Keratinocyte (primary cell): ENCODE results near the gene SETBP1. TPM values are rescaled to one million over a fixed set of nuclear protein-coding genes. Genes with fewer than 3 reads are reported as not detected.

Experiments
- DNase-seq: peaks from one replicate; pipeline ENCODE4 v3.0.0-alpha.2; 2011; ENCODE audit warnings: low read depth, missing footprints, low spot score
- FAIRE-seq: peaks from 2 replicates; lab custom pipeline; 2011; peaks lifted over from hg19 to GRCh38; lab: Jason Lieb, UNC
- H2AFZ ChIP-seq: 2 replicates; pipeline ENCODE4 v1.6.0; 2012; ENCODE audit warnings: low read length, control low read depth, inconsistent platforms; ENCODE audit not compliant: control insufficient read depth
- H3K27ac ChIP-seq: 2 replicates; pipeline ENCODE4 v1.5.1; 2011; ENCODE audit warnings: low read length; ENCODE audit not compliant: control insufficient read depth, insufficient read depth
- H3K27me3 ChIP-seq: 3 replicates; pipeline ENCODE4 v1.6.0; 2011; ENCODE audit warnings: low read length; ENCODE audit not compliant: control insufficient read depth, insufficient read depth; ENCODE audit errors: extremely low read depth
- H3K36me3 ChIP-seq, 2 experiments: 2 replicates in 1 of 2; 3 replicates in 1 of 2; pipeline ENCODE4 v1.5.1; 2011; ENCODE audit warnings: low read length in 2 of 2, mild to moderate bottlenecking in 1 of 2; ENCODE audit not compliant: control insufficient read depth in 2 of 2, insufficient read depth in 2 of 2; ENCODE audit errors: extremely low read depth in 1 of 2
- H3K4me1 ChIP-seq: 3 replicates; pipeline ENCODE4 v1.5.1; 2011; ENCODE audit warnings: low read length; ENCODE audit not compliant: control insufficient read depth, insufficient read depth; ENCODE audit errors: extremely low read depth
- H3K4me2 ChIP-seq: 3 replicates; pipeline ENCODE4 v1.6.0; 2011; ENCODE audit warnings: low read depth, low read length; ENCODE audit not compliant: control insufficient read depth, insufficient read depth; ENCODE audit errors: extremely low read depth
- H3K4me3 ChIP-seq, 3 experiments: fragments of 200-600 bp in 1 of 3; sonication (generic) in 1 of 3; 2 replicates in 2 of 3; 3 replicates in 1 of 3; pipeline ENCODE4 v1.5.1; 2011 to 2016; ENCODE audit warnings: low read length in 3 of 3, mild to moderate bottlenecking in 3 of 3, control low read depth in 2 of 3, inconsistent platforms in 1 of 3, low read depth in 1 of 3, mixed read lengths in 1 of 3, mixed run types in 1 of 3, moderate library complexity in 1 of 3; ENCODE audit not compliant: control insufficient read depth in 2 of 3, insufficient read depth in 2 of 3; ENCODE audit errors: extremely low read depth in 1 of 3
- H3K79me2 ChIP-seq: 2 replicates; pipeline ENCODE4 v1.6.0; 2012; ENCODE audit warnings: low read length; ENCODE audit not compliant: control insufficient read depth, insufficient read depth
- H3K9ac ChIP-seq: 3 replicates; pipeline ENCODE4 v1.6.0; 2011; ENCODE audit warnings: low read length; ENCODE audit not compliant: control insufficient read depth, insufficient read depth; ENCODE audit errors: extremely low read depth
- H3K9me1 ChIP-seq: 3 replicates; pipeline ENCODE4 v1.6.0; 2011; ENCODE audit warnings: low read length; ENCODE audit not compliant: control insufficient read depth, insufficient read depth; ENCODE audit errors: extremely low read depth
- H3K9me3 ChIP-seq: 2 replicates; pipeline ENCODE4 v1.5.1; 2012; ENCODE audit warnings: low read depth, low read length; ENCODE audit not compliant: control insufficient read depth
- H4K20me1 ChIP-seq: 3 replicates; pipeline ENCODE4 v1.6.0; 2011; ENCODE audit warnings: low read length; ENCODE audit not compliant: control insufficient read depth, insufficient read depth; ENCODE audit errors: extremely low read depth
- CTCF ChIP-seq, 3 experiments: IDR thresholded peaks in 1 of 3; conservative IDR thresholded peaks in 1 of 3; optimal IDR thresholded peaks in 1 of 3; 2 replicates in 2 of 3; 3 replicates in 1 of 3; pipeline versions ENCODE3 to v1.5.1; 2011; ENCODE audit warnings: low read length in 3 of 3, mild to moderate bottlenecking in 3 of 3, moderate library complexity in 2 of 3, control low read depth in 1 of 3, inconsistent platforms in 1 of 3; ENCODE audit not compliant: insufficient read depth in 2 of 3; ENCODE audit errors: extremely low read depth in 1 of 3
- EZH2 ChIP-seq: IDR thresholded peaks from one replicate; pipeline ENCODE4 v1.6.1; 2012; ENCODE audit warnings: inconsistent platforms, mild to moderate bottlenecking, low read length, moderate library complexity
- dilution Hi-C: fragments of 300-500 bp; cut with MboI; formaldehyde crosslinking; loops from one replicate; pipeline ENCODE4 v1.7.0; 2020; ENCODE audit warnings: low sequenced_read_pairs; ENCODE audit not compliant: extremely low pct_ligation_motif_present
- polyA plus RNA-seq, 5 experiments: library from polyadenylated mRNA; depleted of rRNA in 3 of 5; stranded (reverse) in 3 of 5; stranded (forward) in 1 of 5; unstranded in 1 of 5; fragments of >200 nt; gene quantifications; 1 replicate in 1 of 5; 2 replicates in 3 of 5; 3 replicates in 1 of 5; pipeline versions ENCODE4 v1.2.1 to v1.2.3, GENCODE V29; 2011 to 2012; ENCODE audit warnings: missing spikeins in 2 of 5, low read depth in 1 of 5, low replicate concordance in 1 of 5

Gene SETBP1
- polyA plus RNA-seq, 1 donor (not counting 4 experiments of a cell fraction or from before 2014, with no cell fraction given) = 3.3 TPM

GRCh38 chr18:45050712-45051601, 370.3 kb downstream of the SETBP1 start:
- Histone ChIP-seq H4K20me1 (no peaks in the 10 kb centered on the region), H3K9me3 (no peaks in the 10 kb centered on the region), H3K4me3 (no peak overlapping the region), H3K79me2 (no peaks in the 10 kb centered on the region), H3K4me2 (no peak overlapping the region), H2AFZ (no peak overlapping the region), H3K4me1 (peaks cover 3% of the 10 kb centered on the region), H3K27ac (no peak overlapping the region), H3K9me1 (no peaks in the 10 kb centered on the region), H3K9ac (no peak overlapping the region), H3K27me3 (no peaks in the 10 kb centered on the region), H3K36me3 (peaks cover 0 to 1% of the 10 kb centered on the region in 2 experiments)
- dilution Hi-C loops = no loop called here
- DNase-seq = no peak
- peak; percentile 36 for FAIRE-seq
- no peak for TF ChIP-seq EZH2
- no peak for TF ChIP-seq CTCF (optimal IDR thresholded peaks at IDR 0.05 in 1 of 3, IDR thresholded peaks at IDR 0.05 in 1 of 3, conservative IDR thresholded peaks at IDR 0.05 in 1 of 3; ENCODE audit: extremely low read depth in 1 of 3, insufficient read depth in 2 of 3, low read length in 3 of 3)

GRCh38 chr18:45054636-45055035, 373.9 kb downstream of the SETBP1 start:
- H3K4me2 ChIP-seq = no peak overlapping the region
- no peak overlapping the region for H3K4me3 ChIP-seq
- H3K27ac ChIP-seq = no peak overlapping the region
- DNase-seq = no peak
- no peaks in the 10 kb centered on the region for H4K20me1 ChIP-seq
- peaks cover 0 to 3% of the 10 kb centered on the region in 2 experiments for H3K36me3 ChIP-seq
- FAIRE-seq = no peak
- H3K9ac ChIP-seq = no peak overlapping the region
- peaks cover 7% of the 10 kb centered on the region for H3K4me1 ChIP-seq
- dilution Hi-C loops = no loop called here
- no peak for TF ChIP-seq EZH2
- no peaks in the 10 kb centered on the region for H3K9me1 ChIP-seq
- H3K79me2 ChIP-seq = no peaks in the 10 kb centered on the region
- H3K27me3 ChIP-seq = no peaks in the 10 kb centered on the region
- H2AFZ ChIP-seq = no peak overlapping the region
- no peaks in the 10 kb centered on the region for H3K9me3 ChIP-seq
